Measurements from ENCODE around the gene TEX28. TPM values are rescaled to one million over a fixed set of nuclear protein-coding genes. Genes with fewer than 3 reads are reported as not detected.
"Not testable (repeated sequence)": the region's sequence is repeated elsewhere in the genome, so short reads cannot be mapped to it uniquely, and the experiment has no call there.

The TEX28 gene
- total RNA-seq, 1 donor from 2014 or later, result not detected

- no peak overlapping the region for H3K4me2 ChIP-seq (ENCODE audit: low read length)
- Mint-ChIP-seq H3K27me3 (ENCODE audit: low read depth, unreplicated experiment) (peaks cover 3% of the 10 kb centered on the region), H3K9me3 (ENCODE audit: unreplicated experiment) (no peaks in the 10 kb centered on the region), H3K36me3 (ENCODE audit: low read depth, unreplicated experiment) (no peaks in the 10 kb centered on the region), H3K27ac (ENCODE audit: unreplicated experiment) (no peak overlapping the region), H3K4me3 (ENCODE audit: unreplicated experiment) (no peak overlapping the region), H3K4me1 (ENCODE audit: low read depth, unreplicated experiment) (no peaks in the 10 kb centered on the region)
- H3K4me3 ChIP-seq (ENCODE audit: insufficient read depth, low read depth, low read length), result no peak overlapping the region
- no peak overlapping the region for H3K9ac ChIP-seq (ENCODE audit: low read length)
- H3K4me1 ChIP-seq (ENCODE audit: insufficient read depth, low read length), result no peaks in the 10 kb centered on the region
- no peaks in the 10 kb centered on the region for H3K9me3 ChIP-seq (ENCODE audit: insufficient read depth, low read depth, low read length)
- H2AFZ ChIP-seq (ENCODE audit: low read depth, low read length), result no peak overlapping the region
- no peaks in the 10 kb centered on the region for H3K27me3 ChIP-seq (ENCODE audit: insufficient read depth, low read length)
- FAIRE-seq (no peak), DNase-seq (ENCODE audit: low read depth) (no peak)
- no peaks in the 10 kb centered on the region for H3K79me2 ChIP-seq (ENCODE audit: insufficient read depth, low read length)
- no peaks in the 10 kb centered on the region for H3K36me3 ChIP-seq (ENCODE audit: insufficient read depth, low read length)
- no peaks in the 10 kb centered on the region for H4K20me1 ChIP-seq (ENCODE audit: insufficient read depth, low read length)
- TF ChIP-seq CTCF (IDR thresholded peaks at IDR 0.05; ENCODE audit: insufficient read depth, low read depth, low read length) (no peak), EZH2 (IDR thresholded peaks at IDR 0.05; ENCODE audit: insufficient read depth, low read length) (no peak)
- no peak overlapping the region for H3K27ac ChIP-seq (ENCODE audit: low read depth, low read length)
Observed at GRCh38 chrX:154298312-154298711, 3.4 kb upstream of the TEX28 start.

- Mint-ChIP-seq H3K27me3 (ENCODE audit: low read depth, unreplicated experiment) (no peaks in the 10 kb centered on the region), H3K4me1 (ENCODE audit: low read depth, unreplicated experiment) (no peaks in the 10 kb centered on the region), H3K9me3 (ENCODE audit: unreplicated experiment) (no peaks in the 10 kb centered on the region), H3K4me3 (ENCODE audit: unreplicated experiment) (no peak overlapping the region), H3K36me3 (ENCODE audit: low read depth, unreplicated experiment) (no peaks in the 10 kb centered on the region), H3K27ac (ENCODE audit: unreplicated experiment) (no peak overlapping the region)
- Histone ChIP-seq H3K4me3 (ENCODE audit: insufficient read depth, low read depth, low read length) (no peak overlapping the region), H3K79me2 (ENCODE audit: insufficient read depth, low read length) (no peaks in the 10 kb centered on the region), H3K9me3 (ENCODE audit: insufficient read depth, low read depth, low read length) (no peaks in the 10 kb centered on the region), H3K4me2 (ENCODE audit: low read length) (no peak overlapping the region), H2AFZ (ENCODE audit: low read depth, low read length) (no peak overlapping the region), H3K9ac (ENCODE audit: low read length) (no peak overlapping the region), H3K27me3 (ENCODE audit: insufficient read depth, low read length) (no peaks in the 10 kb centered on the region), H3K4me1 (ENCODE audit: insufficient read depth, low read length) (no peaks in the 10 kb centered on the region), H3K27ac (ENCODE audit: low read depth, low read length) (no peak overlapping the region), H3K36me3 (ENCODE audit: insufficient read depth, low read length) (no peaks in the 10 kb centered on the region), H4K20me1 (ENCODE audit: insufficient read depth, low read length) (no peaks in the 10 kb centered on the region)
- DNase-seq (ENCODE audit: low read depth) (no peak), FAIRE-seq (no peak)
- TF ChIP-seq CTCF (IDR thresholded peaks at IDR 0.05; ENCODE audit: insufficient read depth, low read depth, low read length), result no peak
- TF ChIP-seq EZH2 (IDR thresholded peaks at IDR 0.05; ENCODE audit: insufficient read depth, low read length), result no peak
Observed at GRCh38 chrX:154296731-154297130, 1.8 kb upstream of the TEX28 start.

- Histone ChIP-seq H3K4me3 (ENCODE audit: insufficient read depth, low read depth, low read length) (no peak within 1 kb of the TSS), H4K20me1 (ENCODE audit: insufficient read depth, low read length) (no peaks in the 10 kb centered on the region), H3K79me2 (ENCODE audit: insufficient read depth, low read length) (no peaks in the 10 kb centered on the region), H3K4me1 (ENCODE audit: insufficient read depth, low read length) (no peaks in the 10 kb centered on the region), H3K9me3 (ENCODE audit: insufficient read depth, low read depth, low read length) (no peaks in the 10 kb centered on the region), H2AFZ (ENCODE audit: low read depth, low read length) (no peak within 1 kb of the TSS), H3K27me3 (ENCODE audit: insufficient read depth, low read length) (no peaks in the 10 kb centered on the region), H3K36me3 (ENCODE audit: insufficient read depth, low read length) (no peaks in the 10 kb centered on the region), H3K4me2 (ENCODE audit: low read length) (no peak within 1 kb of the TSS), H3K27ac (ENCODE audit: low read depth, low read length) (no peak within 1 kb of the TSS), H3K9ac (ENCODE audit: low read length) (no peak within 1 kb of the TSS)
- Mint-ChIP-seq H3K9me3 (ENCODE audit: unreplicated experiment) (no peaks in the 10 kb centered on the region), H3K4me3 (ENCODE audit: unreplicated experiment) (no peak within 1 kb of the TSS), H3K27me3 (ENCODE audit: low read depth, unreplicated experiment) (no peaks in the 10 kb centered on the region), H3K27ac (ENCODE audit: unreplicated experiment) (no peak within 1 kb of the TSS), H3K4me1 (ENCODE audit: low read depth, unreplicated experiment) (no peaks in the 10 kb centered on the region), H3K36me3 (ENCODE audit: low read depth, unreplicated experiment) (no peaks in the 10 kb centered on the region)
- no peak for TF ChIP-seq CTCF (IDR thresholded peaks at IDR 0.05; ENCODE audit: insufficient read depth, low read depth, low read length)
- FAIRE-seq (no peak), DNase-seq (ENCODE audit: low read depth) (no peak)
Observed at GRCh38 chrX:154295664-154296310, 863 bp upstream of the TEX28 start, which contains the start of gene TKTL1. TSS of gene TKTL1 (plus strand) at chrX:154295795. CDS start at chrX:154295860, 65 bp downstream.

- not testable (repeated sequence) for H2AFZ ChIP-seq (ENCODE audit: low read depth, low read length); H4K20me1 ChIP-seq (ENCODE audit: insufficient read depth, low read length); FAIRE-seq; H3K27ac Mint-ChIP-seq (ENCODE audit: unreplicated experiment); H3K27me3 ChIP-seq (ENCODE audit: insufficient read depth, low read length); H3K4me1 ChIP-seq (ENCODE audit: insufficient read depth, low read length); H3K4me2 ChIP-seq (ENCODE audit: low read length); H3K36me3 ChIP-seq (ENCODE audit: insufficient read depth, low read length); H3K36me3 Mint-ChIP-seq (ENCODE audit: low read depth, unreplicated experiment); DNase-seq (ENCODE audit: low read depth); H3K4me1 Mint-ChIP-seq (ENCODE audit: low read depth, unreplicated experiment); H3K79me2 ChIP-seq (ENCODE audit: insufficient read depth, low read length); H3K4me3 ChIP-seq (ENCODE audit: insufficient read depth, low read depth, low read length); H3K9me3 Mint-ChIP-seq (ENCODE audit: unreplicated experiment); H3K27ac ChIP-seq (ENCODE audit: low read depth, low read length); H3K4me3 Mint-ChIP-seq (ENCODE audit: unreplicated experiment); H3K9me3 ChIP-seq (ENCODE audit: insufficient read depth, low read depth, low read length); H3K27me3 Mint-ChIP-seq (ENCODE audit: low read depth, unreplicated experiment); H3K9ac ChIP-seq (ENCODE audit: low read length)
Observed at GRCh38 chrX:154286406-154286805, 8.5 kb downstream of the TEX28 start.

Measured in astrocyte (in vitro differentiated cells and primary cell).